Stimulated activated CD4-positive, alpha-beta T cell treated with anti-CD3 and anti-CD28 coated beads, Interleukin-4, amount 100 ng/mL, for 24 hours (primary cell): Measurements from ENCODE around the gene STYK1.
"Not testable (repeated sequence)": the region's sequence is repeated elsewhere in the genome, so short reads cannot be mapped to it uniquely, and the experiment has no call there.

Experiments
- DNase-seq: peaks from one replicate; pipeline ENCODE4 v3.0.0-alpha.2; 2020

STYK1 gene

GRCh38 chr12:10688042-10688441 is 14.2 kb upstream of the STYK1 start:
- DNase-seq: no peak

- DNase-seq: no peak
Observed at GRCh38 chr12:10672231-10672868, 1.5 kb downstream of the STYK1 start.

DNA sequence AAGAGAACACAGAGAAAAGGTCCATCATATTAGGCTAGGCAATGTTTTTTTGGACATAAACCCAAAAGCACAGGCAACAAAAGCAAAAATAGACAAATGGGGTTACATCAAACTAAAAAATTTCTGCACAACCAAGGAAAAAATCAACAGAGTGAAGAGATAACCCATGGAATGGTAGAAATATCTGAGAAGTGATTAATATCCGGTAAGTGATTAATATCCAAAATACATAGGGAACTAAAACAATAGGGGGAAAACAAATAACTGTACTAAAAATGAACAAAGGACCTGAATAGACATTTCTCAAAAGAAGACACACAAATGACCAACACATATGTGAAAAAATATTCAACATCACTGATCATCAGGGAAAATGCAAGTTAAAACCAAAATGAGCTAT is 4.3 kb downstream of the STYK1 start:
- DNase-seq: no peak

GRCh38 chr12:10668526-10668925 is 5.3 kb downstream of the STYK1 start:
- DNase-seq: no peak

GRCh38 chr12:10667581-10667980 is 6.3 kb downstream of the STYK1 start:
- DNase-seq: no peak

- DNase-seq: no peak
Observed at GRCh38 chr12:10664499-10664898, 9.4 kb downstream of the STYK1 start.

GRCh38 chr12:10663869-10664268 is 10.0 kb downstream of the STYK1 start:
- no peak for DNase-seq

DNA sequence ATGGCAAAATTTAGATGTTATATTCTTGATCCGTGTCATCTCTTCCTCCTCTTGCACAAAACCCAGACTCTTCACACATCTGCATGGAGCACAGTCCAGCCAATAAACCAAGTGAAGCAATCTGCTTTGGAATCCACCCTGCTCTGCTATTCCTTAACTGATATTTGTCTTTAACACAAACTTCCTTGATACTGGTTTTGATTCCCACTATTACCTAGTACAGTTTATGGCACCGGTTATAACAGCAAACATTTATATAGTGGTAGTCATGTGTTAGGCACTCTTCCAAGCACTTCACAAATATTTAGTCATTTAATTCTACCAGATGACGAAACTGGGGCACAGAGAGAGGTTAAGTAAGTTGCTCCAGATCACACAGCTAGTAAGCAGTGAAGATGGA is 12.5 kb downstream of the STYK1 start:
- no peak for DNase-seq

DNA sequence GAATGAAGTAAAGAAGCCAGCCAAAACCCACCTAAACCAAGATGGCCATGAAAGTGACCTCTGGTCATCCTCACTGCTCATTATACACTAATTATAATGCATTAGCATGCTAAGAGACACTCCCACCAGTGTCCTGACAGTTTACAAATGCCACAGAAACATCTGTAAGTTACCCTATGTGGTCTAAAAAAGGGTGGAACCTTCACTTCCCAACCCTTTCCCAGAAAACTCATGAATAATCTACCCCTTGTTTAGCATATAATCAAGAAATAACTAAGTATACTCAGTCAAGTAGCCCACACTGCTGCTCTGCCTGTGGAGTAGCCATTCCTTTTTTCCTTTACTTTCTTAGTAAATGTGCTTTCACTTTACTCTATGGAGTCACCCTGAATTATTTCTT is 19.8 kb downstream of the STYK1 start:
- DNase-seq: no peak

DNA sequence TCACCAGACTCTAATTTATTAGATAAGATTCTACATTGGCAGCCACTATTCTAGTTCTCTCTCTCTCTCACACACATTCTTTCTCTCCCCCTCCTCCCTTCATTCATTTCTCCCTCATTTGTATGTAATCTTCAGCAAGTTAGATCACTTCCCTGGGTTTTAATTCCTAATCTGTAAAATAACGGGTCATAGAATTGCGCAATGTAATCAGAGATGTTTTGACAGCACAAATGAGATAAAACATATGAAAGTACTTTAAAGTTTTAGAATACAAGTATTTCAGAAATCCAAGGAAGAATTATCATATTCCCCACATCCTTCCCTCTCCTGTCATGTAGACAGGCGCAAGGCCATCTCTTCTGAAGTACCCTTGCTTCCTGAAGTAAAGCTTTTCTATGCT is 21.7 kb downstream of the STYK1 start:
- DNase-seq: no peak

GRCh38 chr12:10646576-10646975 is 27.3 kb downstream of the STYK1 start:
- not testable (repeated sequence) for DNase-seq

GRCh38 chr12:10645910-10646309 is 27.9 kb downstream of the STYK1 start:
- no peak for DNase-seq

GRCh38 chr12:10641735-10642500 is 31.9 kb downstream of the STYK1 start:
- no peak for DNase-seq

DNA sequence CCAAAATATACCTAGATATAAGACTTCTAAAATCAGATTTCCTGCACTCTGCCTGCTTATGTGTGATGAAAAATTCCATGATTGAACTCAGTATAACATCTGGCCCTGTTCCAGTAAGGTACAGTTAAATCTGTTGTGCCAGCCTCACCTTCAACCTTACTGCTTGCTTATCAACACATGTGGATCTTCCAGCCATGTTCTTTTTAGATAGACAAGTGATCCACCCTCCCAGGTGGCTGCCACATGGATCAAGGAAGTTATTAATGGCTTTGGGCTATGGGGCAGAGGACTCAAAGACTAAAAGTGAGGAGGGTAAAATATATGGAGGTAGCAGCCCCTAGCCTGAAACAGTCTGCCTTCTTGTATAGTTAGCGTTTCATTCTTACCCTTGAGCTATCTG is 35.1 kb downstream of the STYK1 start:
- no peak for DNase-seq

- DNase-seq: no peak
Observed at GRCh38 chr12:10636611-10637010, 37.2 kb downstream of the STYK1 start.

DNA sequence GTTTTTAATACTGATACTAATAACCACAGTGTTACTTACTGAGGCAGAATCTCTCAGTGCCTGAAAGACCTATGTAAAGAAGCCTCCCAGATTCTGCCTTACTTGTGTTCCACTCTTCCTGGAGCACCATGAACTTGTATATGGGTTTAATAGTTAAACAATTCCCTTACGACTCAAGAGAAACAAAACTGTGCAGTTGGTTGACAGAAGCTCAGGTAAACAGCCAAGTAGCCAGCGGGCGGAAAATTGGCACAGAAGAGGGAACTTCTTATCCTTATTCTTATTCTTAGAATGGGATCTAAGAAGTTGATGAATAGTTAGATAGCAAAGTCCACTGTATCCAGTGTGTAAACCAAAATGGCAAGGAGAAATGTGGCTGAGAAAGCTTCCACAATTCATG is 37.7 kb downstream of the STYK1 start:
- no peak for DNase-seq

DNA sequence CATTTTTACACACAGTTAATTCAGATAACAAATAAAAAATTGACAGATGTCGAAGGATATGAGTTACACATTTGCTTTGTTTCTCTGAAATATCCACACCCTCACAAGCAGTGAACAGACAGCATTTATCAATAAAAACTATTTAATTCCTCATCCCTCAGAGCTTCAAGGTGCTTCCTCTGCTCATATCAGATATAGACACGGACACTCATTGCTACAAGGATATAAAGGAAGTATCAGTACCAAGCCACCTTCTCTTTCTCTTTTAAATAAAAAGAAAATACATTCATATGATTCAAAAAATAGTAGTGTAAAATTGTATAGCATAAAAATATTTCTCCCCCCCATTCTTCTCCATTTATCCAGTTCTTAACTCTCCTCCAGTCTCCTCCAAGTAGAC is 38.5 kb downstream of the STYK1 start:
- no peak for DNase-seq

- no peak for DNase-seq
Observed at GRCh38 chr12:10634427-10634826, 39.4 kb downstream of the STYK1 start.

DNA sequence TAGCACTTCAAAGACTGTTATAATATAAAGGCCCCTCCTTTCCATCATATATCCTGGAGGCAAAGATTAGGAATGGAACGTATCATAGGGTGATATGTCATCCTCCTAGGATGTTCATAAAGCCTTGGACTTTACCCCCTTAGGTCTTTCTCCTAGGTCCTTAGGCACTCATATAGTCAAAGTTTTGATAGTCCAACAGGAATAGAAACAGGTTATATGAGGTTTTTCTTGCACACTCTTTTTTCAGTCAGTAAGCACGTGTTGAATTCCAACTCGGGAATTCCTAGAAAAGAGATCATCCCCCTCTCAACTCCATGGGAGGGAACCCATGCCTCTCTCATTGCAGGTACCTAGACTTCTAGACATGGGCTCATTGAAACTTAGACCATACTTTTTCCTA is 40.3 kb downstream of the STYK1 start:
- no peak for DNase-seq

DNA sequence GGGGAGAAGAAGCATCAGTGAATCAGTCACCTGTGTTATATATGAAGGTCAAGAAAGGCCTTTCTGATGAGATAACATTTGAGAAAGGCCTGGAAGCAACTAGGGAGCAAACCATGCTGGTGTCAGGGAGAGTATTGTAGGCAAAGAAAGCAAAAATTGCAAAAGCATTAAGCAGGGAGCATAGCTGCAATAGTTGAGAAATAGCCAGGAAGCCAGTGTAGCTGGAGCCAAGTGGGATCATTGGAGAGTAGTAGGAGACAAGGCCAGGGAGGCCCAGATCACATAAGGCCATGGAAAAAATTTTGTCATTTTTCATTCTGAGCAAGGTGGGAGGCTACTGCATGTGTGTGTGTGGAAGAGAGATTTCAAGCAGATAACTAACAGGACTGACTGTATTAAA is 41.6 kb downstream of the STYK1 start:
- DNase-seq: no peak

- DNase-seq: no peak
Observed at GRCh38 chr12:10624605-10625004, 49.2 kb downstream of the STYK1 start.

DNA sequence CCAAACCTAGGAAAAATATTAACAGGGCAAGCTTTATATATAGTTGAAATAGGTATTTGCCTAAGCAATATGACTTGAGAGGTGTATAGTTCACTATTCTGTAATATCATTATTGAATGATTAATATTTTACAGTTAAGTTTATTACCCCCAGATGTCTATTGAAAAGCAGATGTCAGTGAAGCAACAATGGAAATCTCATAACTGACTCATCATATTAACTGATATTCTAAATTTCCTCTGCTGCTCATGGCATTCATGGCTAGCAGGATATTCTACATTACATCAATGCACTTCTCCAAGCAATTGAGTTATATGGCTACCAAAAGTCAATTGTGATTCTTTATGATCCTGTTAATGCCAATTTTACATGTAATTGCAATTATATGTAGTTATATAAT is 50.7 kb downstream of the STYK1 start:
- no peak for DNase-seq

- DNase-seq: no peak
Observed at GRCh38 chr12:10621278-10621677, 52.6 kb downstream of the STYK1 start.

DNA sequence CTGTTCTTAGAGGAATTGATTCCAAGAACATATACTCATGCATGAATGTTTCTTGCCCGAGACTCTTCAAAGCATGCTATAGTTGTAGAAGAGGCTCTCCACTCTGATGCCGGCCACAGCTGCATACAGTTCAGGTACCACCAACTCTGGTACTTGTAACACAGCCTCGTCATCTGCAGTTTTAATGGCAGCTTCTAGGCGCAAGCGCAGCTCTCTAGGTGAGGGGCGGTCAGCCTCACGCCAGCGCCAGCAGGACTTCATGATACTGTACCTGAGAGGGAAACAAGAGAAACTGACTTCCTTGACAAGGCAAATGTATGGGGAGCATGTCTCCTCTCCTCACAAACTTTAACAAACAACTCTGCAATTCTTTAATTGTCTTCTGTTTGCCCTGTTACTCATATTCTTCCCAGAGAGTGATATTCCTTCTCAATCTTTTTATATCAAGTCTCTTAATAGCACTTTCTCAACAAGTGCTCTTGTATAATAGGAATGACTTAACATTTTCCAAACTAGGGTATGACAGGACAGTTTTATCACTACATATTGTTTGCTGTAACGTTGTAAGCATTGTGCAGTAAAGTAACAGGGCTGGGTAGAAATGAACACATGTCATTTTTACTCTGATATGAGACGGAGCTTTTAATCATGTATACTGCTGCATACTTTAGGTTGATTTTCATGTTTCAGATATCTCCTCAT is 53.6 kb downstream of the STYK1 start:
- no peak for DNase-seq
